K562 (cell line): ENCODE results near the gene IRF1. TPM values are rescaled to one million over a fixed set of nuclear protein-coding genes. Genes with fewer than 3 reads are reported as not detected.
A peak's percentile ranks its signal among the peaks of the same experiment; 100 is the strongest.

Experiments used
- GABPB1 ChIP-seq: sonication (generic); formaldehyde crosslinking; IDR thresholded peaks from 2 replicates; pipeline ENCODE4 v1.8.0; 2022; ENCODE audit warnings: mild to moderate bottlenecking, missing genetic modification reagents
- HMBOX1 ChIP-seq: sonication (generic); IDR thresholded peaks from 2 replicates; pipeline ENCODE4 v1.6.1; 2016
- NCOA6 ChIP-seq: fragments of 450-650 bp; IDR thresholded peaks from 2 replicates; pipeline ENCODE4 v1.6.1; 2017; ENCODE audit warnings: mild to moderate bottlenecking
- NR2F6 ChIP-seq: fragments of 450-650 bp; formaldehyde crosslinking; IDR thresholded peaks from 2 replicates; pipeline ENCODE4 v1.4.0; 2020; ENCODE audit warnings: mild to moderate bottlenecking
- PHB2 ChIP-seq: fragments of 450-650 bp; IDR thresholded peaks from 2 replicates; pipeline ENCODE4 v1.6.1; 2017; ENCODE audit warnings: low read depth
- PRPF4 ChIP-seq: fragments of 200-400 bp; formaldehyde crosslinking; IDR thresholded peaks from one replicate; pipeline ENCODE4 v1.6.1; 2017; ENCODE audit warnings: low read length, low read depth, mild to moderate bottlenecking; ENCODE audit not compliant: insufficient read depth, poor library complexity, severe bottlenecking
- XRCC3 ChIP-seq: fragments of 450-650 bp; IDR thresholded peaks from 2 replicates; pipeline ENCODE4 v1.6.1; 2017; ENCODE audit warnings: mild to moderate bottlenecking, moderate library complexity
- XRCC4 ChIP-seq: IDR thresholded peaks from one replicate; pipeline ENCODE4 v1.6.1; 2011; ENCODE audit not compliant: insufficient read depth, insufficient read length; ENCODE audit errors: extremely low read depth
- ZNF232 ChIP-seq: sonication (generic); formaldehyde crosslinking; IDR thresholded peaks from 2 replicates; pipeline ENCODE4 v1.8.0; 2022; ENCODE audit warnings: mild to moderate bottlenecking, missing genetic modification reagents
- ZNF644 ChIP-seq: fragments of 200-800 bp; sonication (Bioruptor generic); IDR thresholded peaks from 2 replicates; pipeline ENCODE4 v1.6.1; 2016; ENCODE audit warnings: low read depth, missing genetic modification characterization, missing compliant biosample characterization
- polyA plus RNA-seq, 8 experiments: library from polyadenylated mRNA; depleted of rRNA in 4 of 8; stranded (reverse) in 5 of 8; unstranded in 3 of 8; fragments of >200 nt; fragmentation: Nextera tagmentation in 2 of 8; fragmentation: Illumina TruSeq in 1 of 8; extraction: Ambion mirVana in 2 of 8; extraction: Trizol in 1 of 8; gene quantifications; 2 replicates each; pipeline versions ENCODE4 v1.2.1 to v1.2.3, GENCODE V29; 2011 to 2014; ENCODE audit warnings: inconsistent platforms in 1 of 8, missing spikeins in 1 of 8
- total RNA-seq, 7 experiments: library from RNA; depleted of rRNA in 6 of 7; stranded (reverse); fragments of >200 nt in 6 of 7; fragmentation: Illumina TruSeq in 2 of 7; extraction: Trizol in 2 of 7; gene quantifications; 2 replicates each; pipeline versions ENCODE4 v1.2.1 to v1.2.3, GENCODE V29; 2011 to 2021; ENCODE audit warnings: low replicate concordance in 1 of 7
- TF ChIP-seq, protein P1 (sequence below): fragments of 200-600 bp; sonication (generic); IDR thresholded peaks from one replicate; pipeline ENCODE4 v1.6.1; 2012; ENCODE audit warnings: mild to moderate bottlenecking, low read depth, low read length, inconsistent platforms

IRF1 gene
- total and polyA plus RNA-seq, 9 of the 15 experiments (the other 6 are each of a cell fraction or from before 2014, with no cell fraction given): 1.1 to 12.3 (median 5.9) TPM

DNA sequence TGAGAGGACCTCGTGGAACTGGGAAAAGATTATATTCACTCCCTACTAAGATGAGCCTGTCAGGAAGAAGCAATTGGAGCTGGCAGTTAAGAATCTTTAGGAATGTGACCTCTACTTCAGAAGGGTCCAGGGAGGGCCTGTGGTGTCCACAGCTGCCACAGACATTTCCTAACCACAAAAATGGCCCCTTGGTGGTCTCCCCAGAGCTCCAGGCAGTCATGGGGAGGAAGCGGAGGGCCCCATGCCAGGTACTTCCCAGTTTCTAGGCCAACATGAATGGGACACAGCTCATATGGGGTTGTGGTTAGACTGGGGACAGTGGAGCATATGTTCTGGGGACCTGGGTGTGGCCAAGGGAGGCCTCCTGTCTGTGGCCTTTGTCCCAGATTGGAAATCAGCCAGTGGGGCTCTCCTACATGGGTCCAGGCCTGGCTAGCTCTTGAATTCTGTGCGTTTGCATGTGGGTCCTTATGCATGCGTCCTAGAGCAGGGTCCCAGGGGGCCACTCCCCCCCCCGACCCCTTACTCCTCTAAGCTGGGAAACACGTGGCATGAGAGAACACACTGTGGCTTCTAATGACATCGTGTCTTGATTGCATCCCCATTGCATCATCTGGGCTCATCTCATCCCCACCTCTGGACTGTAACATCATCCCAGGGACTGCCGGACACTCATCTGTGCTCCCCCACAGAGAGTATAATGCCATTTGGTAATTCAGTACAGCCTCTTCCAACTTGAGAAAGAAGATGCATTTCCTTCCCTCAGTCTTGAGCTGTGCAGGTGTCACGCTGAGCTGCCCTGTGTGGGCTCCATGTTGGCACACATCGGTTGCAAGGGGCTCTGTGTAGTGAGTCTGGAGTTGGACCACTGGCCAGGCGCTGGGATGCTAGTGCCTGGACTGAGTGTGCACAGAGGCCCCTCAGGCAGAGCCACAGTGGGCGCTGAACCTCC lies 31.3 kb downstream of the IRF1 start (continued):
- TF ChIP-seq XRCC3 (no peak), XRCC4 (no peak), PHB2 (no peak), ZNF232 (CRISPR knock-in tag) (no peak), ZNF644 (peak; percentile 94), HMBOX1 (no peak), NCOA6 (no peak), PRPF4 (no peak), GABPB1 (no peak; the same call in 1 of the 2 replicates), NR2F6 (CRISPR knock-in tag) (no peak)
- TF ChIP-seq, protein P1, sequence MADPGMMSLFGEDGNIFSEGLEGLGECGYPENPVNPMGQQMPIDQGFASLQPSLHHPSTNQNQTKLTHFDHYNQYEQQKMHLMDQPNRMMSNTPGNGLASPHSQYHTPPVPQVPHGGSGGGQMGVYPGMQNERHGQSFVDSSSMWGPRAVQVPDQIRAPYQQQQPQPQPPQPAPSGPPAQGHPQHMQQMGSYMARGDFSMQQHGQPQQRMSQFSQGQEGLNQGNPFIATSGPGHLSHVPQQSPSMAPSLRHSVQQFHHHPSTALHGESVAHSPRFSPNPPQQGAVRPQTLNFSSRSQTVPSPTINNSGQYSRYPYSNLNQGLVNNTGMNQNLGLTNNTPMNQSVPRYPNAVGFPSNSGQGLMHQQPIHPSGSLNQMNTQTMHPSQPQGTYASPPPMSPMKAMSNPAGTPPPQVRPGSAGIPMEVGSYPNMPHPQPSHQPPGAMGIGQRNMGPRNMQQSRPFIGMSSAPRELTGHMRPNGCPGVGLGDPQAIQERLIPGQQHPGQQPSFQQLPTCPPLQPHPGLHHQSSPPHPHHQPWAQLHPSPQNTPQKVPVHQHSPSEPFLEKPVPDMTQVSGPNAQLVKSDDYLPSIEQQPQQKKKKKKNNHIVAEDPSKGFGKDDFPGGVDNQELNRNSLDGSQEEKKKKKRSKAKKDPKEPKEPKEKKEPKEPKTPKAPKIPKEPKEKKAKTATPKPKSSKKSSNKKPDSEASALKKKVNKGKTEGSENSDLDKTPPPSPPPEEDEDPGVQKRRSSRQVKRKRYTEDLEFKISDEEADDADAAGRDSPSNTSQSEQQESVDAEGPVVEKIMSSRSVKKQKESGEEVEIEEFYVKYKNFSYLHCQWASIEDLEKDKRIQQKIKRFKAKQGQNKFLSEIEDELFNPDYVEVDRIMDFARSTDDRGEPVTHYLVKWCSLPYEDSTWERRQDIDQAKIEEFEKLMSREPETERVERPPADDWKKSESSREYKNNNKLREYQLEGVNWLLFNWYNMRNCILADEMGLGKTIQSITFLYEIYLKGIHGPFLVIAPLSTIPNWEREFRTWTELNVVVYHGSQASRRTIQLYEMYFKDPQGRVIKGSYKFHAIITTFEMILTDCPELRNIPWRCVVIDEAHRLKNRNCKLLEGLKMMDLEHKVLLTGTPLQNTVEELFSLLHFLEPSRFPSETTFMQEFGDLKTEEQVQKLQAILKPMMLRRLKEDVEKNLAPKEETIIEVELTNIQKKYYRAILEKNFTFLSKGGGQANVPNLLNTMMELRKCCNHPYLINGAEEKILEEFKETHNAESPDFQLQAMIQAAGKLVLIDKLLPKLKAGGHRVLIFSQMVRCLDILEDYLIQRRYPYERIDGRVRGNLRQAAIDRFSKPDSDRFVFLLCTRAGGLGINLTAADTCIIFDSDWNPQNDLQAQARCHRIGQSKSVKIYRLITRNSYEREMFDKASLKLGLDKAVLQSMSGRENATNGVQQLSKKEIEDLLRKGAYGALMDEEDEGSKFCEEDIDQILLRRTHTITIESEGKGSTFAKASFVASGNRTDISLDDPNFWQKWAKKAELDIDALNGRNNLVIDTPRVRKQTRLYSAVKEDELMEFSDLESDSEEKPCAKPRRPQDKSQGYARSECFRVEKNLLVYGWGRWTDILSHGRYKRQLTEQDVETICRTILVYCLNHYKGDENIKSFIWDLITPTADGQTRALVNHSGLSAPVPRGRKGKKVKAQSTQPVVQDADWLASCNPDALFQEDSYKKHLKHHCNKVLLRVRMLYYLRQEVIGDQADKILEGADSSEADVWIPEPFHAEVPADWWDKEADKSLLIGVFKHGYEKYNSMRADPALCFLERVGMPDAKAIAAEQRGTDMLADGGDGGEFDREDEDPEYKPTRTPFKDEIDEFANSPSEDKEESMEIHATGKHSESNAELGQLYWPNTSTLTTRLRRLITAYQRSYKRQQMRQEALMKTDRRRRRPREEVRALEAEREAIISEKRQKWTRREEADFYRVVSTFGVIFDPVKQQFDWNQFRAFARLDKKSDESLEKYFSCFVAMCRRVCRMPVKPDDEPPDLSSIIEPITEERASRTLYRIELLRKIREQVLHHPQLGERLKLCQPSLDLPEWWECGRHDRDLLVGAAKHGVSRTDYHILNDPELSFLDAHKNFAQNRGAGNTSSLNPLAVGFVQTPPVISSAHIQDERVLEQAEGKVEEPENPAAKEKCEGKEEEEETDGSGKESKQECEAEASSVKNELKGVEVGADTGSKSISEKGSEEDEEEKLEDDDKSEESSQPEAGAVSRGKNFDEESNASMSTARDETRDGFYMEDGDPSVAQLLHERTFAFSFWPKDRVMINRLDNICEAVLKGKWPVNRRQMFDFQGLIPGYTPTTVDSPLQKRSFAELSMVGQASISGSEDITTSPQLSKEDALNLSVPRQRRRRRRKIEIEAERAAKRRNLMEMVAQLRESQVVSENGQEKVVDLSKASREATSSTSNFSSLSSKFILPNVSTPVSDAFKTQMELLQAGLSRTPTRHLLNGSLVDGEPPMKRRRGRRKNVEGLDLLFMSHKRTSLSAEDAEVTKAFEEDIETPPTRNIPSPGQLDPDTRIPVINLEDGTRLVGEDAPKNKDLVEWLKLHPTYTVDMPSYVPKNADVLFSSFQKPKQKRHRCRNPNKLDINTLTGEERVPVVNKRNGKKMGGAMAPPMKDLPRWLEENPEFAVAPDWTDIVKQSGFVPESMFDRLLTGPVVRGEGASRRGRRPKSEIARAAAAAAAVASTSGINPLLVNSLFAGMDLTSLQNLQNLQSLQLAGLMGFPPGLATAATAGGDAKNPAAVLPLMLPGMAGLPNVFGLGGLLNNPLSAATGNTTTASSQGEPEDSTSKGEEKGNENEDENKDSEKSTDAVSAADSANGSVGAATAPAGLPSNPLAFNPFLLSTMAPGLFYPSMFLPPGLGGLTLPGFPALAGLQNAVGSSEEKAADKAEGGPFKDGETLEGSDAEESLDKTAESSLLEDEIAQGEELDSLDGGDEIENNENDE: no peak
